Gastrocnemius medialis (tissue), 4 donors: Measurements from ENCODE around the gene ASL. TPM values are rescaled to one million over a fixed set of nuclear protein-coding genes. Genes with fewer than 3 reads are reported as not detected.

Experiments
- ATAC-seq, 2 donors: fragments of 150-250 bp; one replicate each; pipeline ENCODE4 v1.9.1; 2016
- DNase-seq, 2 donors: peaks; one replicate each; pipeline ENCODE4 v3.0.0-alpha.2; 2019
- H3K27ac ChIP-seq, 4 donors: fragments of 200-600 bp; sonication (generic); 1 replicate in 1 of 4; 2 replicates in 3 of 4; pipeline ENCODE4 v1.5.1; 2016 to 2018; ENCODE audit warnings: mild to moderate bottlenecking in 2 of 4, moderate library complexity in 1 of 4
- H3K27me3 ChIP-seq, 3 donors: fragments of 200-600 bp; sonication (generic) in 2 of 3; 1 replicate in 1 of 3; 2 replicates in 2 of 3; pipeline versions ENCODE4 v1.5.1 to v1.6.0; 2016 to 2019; ENCODE audit warnings: mild to moderate bottlenecking in 1 of 3, moderate library complexity in 1 of 3
- H3K36me3 ChIP-seq, 2 donors: fragments of 200-600 bp; sonication (generic) in 1 of 2; one replicate each; pipeline ENCODE4 v1.5.1; 2017 to 2018
- H3K4me1 ChIP-seq, 2 donors: fragments of 200-600 bp; sonication (generic) in 1 of 2; one replicate each; pipeline ENCODE4 v1.5.1; 2016 to 2017; ENCODE audit warnings: mild to moderate bottlenecking in 2 of 2
- H3K4me3 ChIP-seq, 4 donors: fragments of 200-600 bp; sonication (generic) in 3 of 4; 1 replicate in 1 of 4; 2 replicates in 3 of 4; pipeline ENCODE4 v1.5.1; 2016 to 2019; ENCODE audit warnings: mild to moderate bottlenecking in 2 of 4
- H3K9me3 ChIP-seq, 3 donors: fragments of 200-600 bp; sonication (generic) in 2 of 3; 1 replicate in 1 of 3; 2 replicates in 2 of 3; pipeline ENCODE4 v1.5.1; 2016 to 2019
- CTCF ChIP-seq, 5 experiments: fragments of 450-650 bp in 3 of 5; fragments of 200-600 bp in 2 of 5; sonication (generic) in 2 of 5; IDR thresholded peaks in 4 of 5; conservative IDR thresholded peaks in 1 of 5; 1 replicate in 4 of 5; 2 replicates in 1 of 5; pipeline ENCODE4 v1.5.1; 2016 to 2019; ENCODE audit warnings: antibody characterized with exemption in 5 of 5, mild to moderate bottlenecking in 3 of 5, moderate library complexity in 3 of 5
- POLR2A ChIP-seq, 2 donors: fragments of 450-650 bp; IDR thresholded peaks; one replicate each; pipeline ENCODE4 v1.6.1; 2017; ENCODE audit warnings: antibody characterized with exemption in 2 of 2, mild to moderate bottlenecking in 2 of 2, moderate library complexity in 2 of 2
- in situ Hi-C, 4 donors: fragments of 200-750 bp; cut with MboI; loops; one replicate each; pipeline versions ENCODE4 v1.15.0 to v1.8.0; 2017; ENCODE audit warnings: low sequenced_read_pairs in 4 of 4
- intact Hi-C: fragments of 100-400 bp; cut with DNase I; formaldehyde crosslinking; loops from one replicate; pipeline ENCODE4 v1.15.1; 2023; ENCODE audit warnings: low total_unique reads
- total RNA-seq, 4 donors: library from RNA; depleted of rRNA; stranded (reverse); fragments of >200 nt; gene quantifications; one replicate each; pipeline versions ENCODE4 v1.1.0 to v1.2.3, GENCODE V29; 2016

Gene ASL
- total RNA-seq, 4 donors from 2014 or later = 2.5 to 8.7 (median 4.9) TPM

GRCh38 chr7:66083677-66084076, 8.1 kb downstream of the ASL start:
- in situ Hi-C loops (no loop called here), intact Hi-C loops (no loop called here)
- Histone ChIP-seq H3K27ac (no peak overlapping the region), H3K36me3 (no peaks in the 10 kb centered on the region), H3K27me3 (no peaks in the 10 kb centered on the region), H3K4me1 (no peaks in the 10 kb centered on the region), H3K4me3 (no peak overlapping the region), H3K9me3 (no peaks in the 10 kb centered on the region)
- ATAC-seq = no peak
- DNase-seq = no peak
- TF ChIP-seq CTCF (IDR thresholded peaks at IDR 0.05 in 4 of 5, conservative IDR thresholded peaks at IDR 0.05 in 1 of 5) (no peak), POLR2A (IDR thresholded peaks at IDR 0.05) (no peak)

- no peak for TF ChIP-seq CTCF (IDR thresholded peaks at IDR 0.05 in 4 of 5, conservative IDR thresholded peaks at IDR 0.05 in 1 of 5)
- TF ChIP-seq POLR2A (IDR thresholded peaks at IDR 0.05) = no peak
- Histone ChIP-seq H3K27ac (no peak overlapping the region), H3K4me3 (no peak overlapping the region), H3K27me3 (no peaks in the 10 kb centered on the region), H3K9me3 (no peaks in the 10 kb centered on the region), H3K36me3 (no peaks in the 10 kb centered on the region), H3K4me1 (no peaks in the 10 kb centered on the region)
- in situ Hi-C loops = no loop called here
- DNase-seq (no peak), ATAC-seq (no peak)
- intact Hi-C loops = no loop called here
Observed at GRCh38 chr7:66088861-66089838, 13.5 kb downstream of the ASL start.

GRCh38 chr7:66092654-66093053, 17.0 kb downstream of the ASL start:
- intact Hi-C loops = no loop called here
- Histone ChIP-seq H3K36me3 (no peaks in the 10 kb centered on the region), H3K27ac (no peak overlapping the region), H3K27me3 (no peaks in the 10 kb centered on the region), H3K9me3 (no peaks in the 10 kb centered on the region), H3K4me3 (no peak overlapping the region), H3K4me1 (no peaks in the 10 kb centered on the region)
- in situ Hi-C loops = no loop called here
- ATAC-seq (no peak), DNase-seq (no peak)
- TF ChIP-seq POLR2A (IDR thresholded peaks at IDR 0.05) = no peak
- no peak for TF ChIP-seq CTCF (IDR thresholded peaks at IDR 0.05 in 4 of 5, conservative IDR thresholded peaks at IDR 0.05 in 1 of 5)

- no peak for ATAC-seq
- no peaks in the 10 kb centered on the region for H3K27me3 ChIP-seq
- H3K4me3 ChIP-seq = no peak overlapping the region
- no peaks in the 10 kb centered on the region for H3K9me3 ChIP-seq
- in situ Hi-C loops = no loop called here
- H3K27ac ChIP-seq = no peak overlapping the region
- H3K4me1 ChIP-seq = no peaks in the 10 kb centered on the region
- no peak for DNase-seq
- TF ChIP-seq CTCF (IDR thresholded peaks at IDR 0.05 in 4 of 5, conservative IDR thresholded peaks at IDR 0.05 in 1 of 5) (no peak), POLR2A (IDR thresholded peaks at IDR 0.05) (no peak)
- H3K36me3 ChIP-seq = no peaks in the 10 kb centered on the region
- intact Hi-C loops = no loop called here
Observed at GRCh38 chr7:66095010-66095409, 19.4 kb downstream of the ASL start.
